KBM-7 (cell line): ENCODE results near the gene TSHZ3.

Experiments
- DNase-seq: peaks from one replicate; pipeline ENCODE4 v3.0.0-alpha.2; 2015
- in situ Hi-C: fragments of 300-500 bp; cut with MboI; formaldehyde crosslinking; loops from 2 replicates; pipeline ENCODE4 v1.14.3; 2020; ENCODE audit warnings: low sequenced_read_pairs, low pct_unique_long_range_greater_than_20kb, mixed read lengths

Gene TSHZ3, protein sequence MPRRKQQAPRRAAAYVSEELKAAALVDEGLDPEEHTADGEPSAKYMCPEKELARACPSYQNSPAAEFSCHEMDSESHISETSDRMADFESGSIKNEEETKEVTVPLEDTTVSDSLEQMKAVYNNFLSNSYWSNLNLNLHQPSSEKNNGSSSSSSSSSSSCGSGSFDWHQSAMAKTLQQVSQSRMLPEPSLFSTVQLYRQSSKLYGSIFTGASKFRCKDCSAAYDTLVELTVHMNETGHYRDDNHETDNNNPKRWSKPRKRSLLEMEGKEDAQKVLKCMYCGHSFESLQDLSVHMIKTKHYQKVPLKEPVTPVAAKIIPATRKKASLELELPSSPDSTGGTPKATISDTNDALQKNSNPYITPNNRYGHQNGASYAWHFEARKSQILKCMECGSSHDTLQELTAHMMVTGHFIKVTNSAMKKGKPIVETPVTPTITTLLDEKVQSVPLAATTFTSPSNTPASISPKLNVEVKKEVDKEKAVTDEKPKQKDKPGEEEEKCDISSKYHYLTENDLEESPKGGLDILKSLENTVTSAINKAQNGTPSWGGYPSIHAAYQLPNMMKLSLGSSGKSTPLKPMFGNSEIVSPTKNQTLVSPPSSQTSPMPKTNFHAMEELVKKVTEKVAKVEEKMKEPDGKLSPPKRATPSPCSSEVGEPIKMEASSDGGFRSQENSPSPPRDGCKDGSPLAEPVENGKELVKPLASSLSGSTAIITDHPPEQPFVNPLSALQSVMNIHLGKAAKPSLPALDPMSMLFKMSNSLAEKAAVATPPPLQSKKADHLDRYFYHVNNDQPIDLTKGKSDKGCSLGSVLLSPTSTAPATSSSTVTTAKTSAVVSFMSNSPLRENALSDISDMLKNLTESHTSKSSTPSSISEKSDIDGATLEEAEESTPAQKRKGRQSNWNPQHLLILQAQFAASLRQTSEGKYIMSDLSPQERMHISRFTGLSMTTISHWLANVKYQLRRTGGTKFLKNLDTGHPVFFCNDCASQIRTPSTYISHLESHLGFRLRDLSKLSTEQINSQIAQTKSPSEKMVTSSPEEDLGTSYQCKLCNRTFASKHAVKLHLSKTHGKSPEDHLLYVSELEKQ

DNA sequence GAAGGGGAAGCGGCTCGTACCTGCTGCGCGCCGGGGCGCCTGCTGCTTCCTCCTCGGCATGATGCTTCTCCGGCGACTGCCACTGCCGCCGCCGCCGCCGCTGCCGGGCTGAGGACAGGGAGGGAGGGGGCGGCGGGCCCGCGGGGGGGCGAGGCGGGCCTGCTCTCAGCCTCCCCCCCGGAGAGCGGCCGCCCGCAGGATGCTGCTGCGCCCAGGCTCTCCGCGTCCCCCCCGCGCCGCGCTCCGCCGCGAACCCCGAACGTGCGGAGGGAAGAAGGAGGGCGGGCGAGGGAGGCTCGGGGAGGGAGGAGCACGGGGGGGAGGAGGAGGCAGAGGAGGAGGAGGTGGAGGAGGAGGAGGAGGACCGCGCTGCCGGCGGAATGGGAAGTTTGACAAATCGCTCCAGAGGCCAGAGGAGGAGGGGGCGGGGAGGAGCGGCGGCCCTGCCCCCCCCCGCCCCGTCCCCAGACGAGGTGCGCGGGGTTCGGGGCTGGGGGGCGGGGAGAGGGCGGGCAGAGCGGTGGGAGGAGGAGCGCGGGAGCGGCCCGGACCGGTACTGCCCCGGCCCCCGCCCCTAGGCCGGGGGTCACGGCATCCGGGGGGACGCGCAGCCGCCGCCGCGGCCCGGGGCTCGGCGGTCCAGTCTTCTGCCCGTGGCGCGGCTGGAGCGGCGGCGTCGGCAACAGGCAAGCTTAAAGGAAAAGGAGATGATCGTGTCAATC lies at the start of gene TSHZ3:
Gene TSHZ3, minus strand, starts transcription at position 277 of the 722 bp plus-strand sequence. Its CDS starts 217 bp downstream, at position 60.
- in situ Hi-C loops: no loop called here
- peak; percentile 62 for DNase-seq

DNA sequence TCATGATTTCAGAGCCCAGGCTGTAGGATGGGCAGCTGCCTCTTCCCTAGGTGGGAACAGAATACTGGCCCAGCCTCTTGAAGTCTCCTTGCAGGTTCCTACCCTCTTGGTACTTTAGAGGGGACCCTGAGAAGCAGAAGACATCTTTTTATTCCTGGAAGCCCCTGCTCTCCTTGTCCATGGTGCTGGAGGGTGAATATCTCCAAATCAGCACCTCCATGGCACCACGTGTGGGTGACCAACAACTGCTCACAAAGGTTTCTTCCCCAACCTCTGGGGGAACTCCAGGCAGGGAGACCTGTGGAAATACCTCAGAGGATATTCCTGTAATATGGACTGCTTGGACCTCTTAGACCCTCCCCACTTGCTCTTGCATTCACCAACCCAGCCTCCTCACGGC lies 48.1 kb upstream of the TSHZ3 start:
- no peak for DNase-seq
- in situ Hi-C loops: no loop called here

DNA sequence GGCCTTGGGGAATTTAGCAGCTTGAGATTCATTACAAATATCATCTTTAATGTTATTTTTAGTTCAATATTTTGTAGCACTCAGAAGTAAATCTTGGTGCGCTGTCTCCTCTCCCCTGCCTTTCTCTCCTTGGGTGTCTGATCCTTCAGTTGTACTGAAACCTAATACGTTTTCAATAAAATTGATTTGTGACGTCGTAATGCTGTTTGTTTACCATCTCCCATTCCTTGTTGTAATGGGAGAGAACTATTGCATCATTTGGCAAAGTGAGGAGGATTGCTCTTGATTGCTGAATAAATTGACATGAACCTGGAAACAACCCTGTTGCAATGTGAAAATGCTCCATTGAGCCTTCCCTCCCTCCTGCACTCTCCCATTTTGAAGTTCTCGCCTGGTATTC lies 43.2 kb upstream of the TSHZ3 start:
- in situ Hi-C loops: no loop called here
- no peak for DNase-seq

DNA sequence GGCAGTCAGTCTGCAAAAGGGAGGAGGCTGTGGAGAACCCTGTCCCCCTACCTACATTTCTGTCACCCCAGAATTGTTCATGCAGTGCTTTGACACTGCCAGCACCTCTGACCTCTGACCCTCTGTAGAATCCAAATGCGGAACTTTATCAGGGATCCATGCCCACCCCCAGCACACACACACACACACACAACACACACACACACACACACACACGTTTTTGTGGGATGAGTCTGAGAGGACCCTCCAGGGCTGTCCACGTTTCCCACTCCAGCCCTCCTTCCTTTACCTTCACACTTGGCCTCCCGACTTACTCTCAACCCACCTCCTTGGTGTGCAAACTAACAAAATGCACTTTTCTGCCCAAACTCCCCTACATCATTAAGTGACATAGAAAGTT lies 42.3 kb upstream of the TSHZ3 start:
- in situ Hi-C loops: no loop called here
- DNase-seq: no peak

DNA sequence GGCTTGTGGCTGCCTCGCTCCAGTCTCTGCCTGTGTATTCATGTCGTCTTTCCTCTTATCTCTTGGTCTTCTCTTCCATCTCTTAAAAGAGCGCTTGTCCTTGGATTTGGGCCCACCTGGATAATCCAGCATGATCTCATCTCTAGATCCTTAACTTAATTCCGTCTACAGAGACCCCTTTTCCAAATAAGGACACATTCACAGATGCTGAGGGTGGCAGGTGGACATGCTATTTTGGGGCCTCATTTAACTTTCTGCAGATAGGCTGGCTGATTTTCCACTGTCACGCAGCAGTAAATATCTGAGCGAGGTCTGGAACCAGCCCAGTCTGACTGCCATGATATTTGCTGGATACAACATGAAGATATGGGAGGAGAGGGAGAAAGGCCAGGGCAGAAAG lies 41.5 kb upstream of the TSHZ3 start:
- in situ Hi-C loops: no loop called here
- no peak for DNase-seq

DNA sequence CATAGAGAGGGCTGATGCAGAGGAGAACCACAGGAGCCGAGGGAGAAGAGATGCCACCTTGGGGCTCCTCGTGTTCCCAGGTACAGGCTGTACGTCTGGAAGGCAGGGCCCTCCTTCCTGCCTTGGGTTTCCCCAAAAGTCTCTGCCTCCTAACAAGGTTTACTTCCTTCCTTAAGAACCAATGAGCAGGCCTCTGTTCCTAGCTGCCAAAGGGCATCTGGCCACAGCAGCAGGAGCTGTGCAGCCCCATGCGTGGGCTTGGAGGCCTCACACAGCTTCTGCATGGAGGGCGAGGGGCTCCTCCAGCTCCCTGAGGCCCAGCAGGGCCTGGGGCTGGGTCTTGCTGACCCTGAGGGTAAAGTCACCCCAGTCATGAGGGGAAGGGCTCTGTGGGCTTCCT lies 40.6 kb upstream of the TSHZ3 start:
- in situ Hi-C loops: no loop called here
- DNase-seq: no peak

DNA sequence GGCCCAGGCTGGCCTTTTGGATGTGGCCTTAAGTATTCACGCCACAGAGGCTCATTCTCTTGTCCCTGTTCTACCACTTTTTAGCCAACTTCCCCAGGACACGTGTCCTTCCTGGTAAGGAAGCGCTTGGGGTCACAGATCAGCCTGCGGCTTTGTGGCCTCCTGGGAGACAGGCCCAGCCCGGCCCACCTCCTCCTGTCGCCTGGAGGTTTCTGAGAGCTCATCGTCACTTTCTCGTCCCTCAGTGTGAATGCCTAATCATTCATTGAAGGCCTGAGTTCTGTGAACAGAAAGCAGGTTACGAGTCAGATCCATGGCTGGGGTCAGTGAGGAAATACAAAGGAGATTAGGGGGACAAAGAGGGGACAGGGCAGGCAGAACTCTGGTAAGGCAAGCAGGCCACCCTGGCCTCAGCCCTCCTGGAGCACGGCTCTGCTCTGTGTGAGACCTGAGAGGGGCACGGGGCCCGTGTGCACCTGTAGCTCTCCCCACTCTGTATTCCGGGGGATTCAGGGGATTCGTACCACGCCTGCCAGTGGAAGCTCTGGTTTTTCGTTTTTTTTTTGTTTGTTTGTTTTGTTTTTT lies 38.6 kb upstream of the TSHZ3 start:
- in situ Hi-C loops: no loop called here

DNA sequence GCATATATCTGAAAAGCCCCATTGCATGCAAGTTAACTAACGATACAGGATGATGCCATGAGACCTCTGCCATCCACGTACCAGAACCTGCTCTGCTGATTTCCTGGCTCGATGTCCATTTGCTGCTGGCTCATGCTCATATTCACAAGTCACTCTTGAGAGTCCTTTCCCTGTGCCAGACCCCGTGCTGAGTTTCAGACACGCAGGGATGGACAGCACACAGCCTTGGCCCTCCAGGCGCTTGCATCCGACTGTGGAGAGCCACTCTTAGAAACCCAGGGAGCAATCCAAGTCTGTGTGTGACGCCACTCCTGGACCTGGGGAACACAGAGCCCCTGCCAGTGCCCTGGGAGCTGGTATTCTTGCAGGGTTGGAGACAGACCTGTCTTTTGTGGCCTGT lies 37.6 kb upstream of the TSHZ3 start:
- DNase-seq: no peak
- in situ Hi-C loops: no loop called here

More for the DNA sequence above, 38.6 kb upstream of the TSHZ3 start:
- no peak for DNase-seq

DNA sequence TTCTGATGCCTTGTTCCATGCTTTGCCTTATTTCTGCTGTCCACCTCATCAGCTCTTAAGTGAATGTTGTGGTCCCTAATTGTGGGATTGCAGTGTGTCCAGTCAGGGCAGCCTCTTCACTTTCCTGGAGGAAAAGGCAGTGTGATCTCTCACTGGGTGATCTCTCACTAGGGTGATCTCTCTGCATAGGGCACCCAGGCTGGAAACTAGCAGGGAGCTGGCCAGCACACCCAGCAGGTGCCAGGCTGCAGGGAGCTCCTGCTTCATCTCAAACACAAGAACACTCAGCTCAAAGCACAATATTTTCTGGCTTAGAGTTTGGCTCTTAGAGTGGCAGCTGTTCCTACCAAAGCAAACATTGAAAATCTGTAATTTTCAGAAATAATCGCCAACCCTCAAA lies 36.5 kb upstream of the TSHZ3 start:
- DNase-seq: no peak
- in situ Hi-C loops: no loop called here

DNA sequence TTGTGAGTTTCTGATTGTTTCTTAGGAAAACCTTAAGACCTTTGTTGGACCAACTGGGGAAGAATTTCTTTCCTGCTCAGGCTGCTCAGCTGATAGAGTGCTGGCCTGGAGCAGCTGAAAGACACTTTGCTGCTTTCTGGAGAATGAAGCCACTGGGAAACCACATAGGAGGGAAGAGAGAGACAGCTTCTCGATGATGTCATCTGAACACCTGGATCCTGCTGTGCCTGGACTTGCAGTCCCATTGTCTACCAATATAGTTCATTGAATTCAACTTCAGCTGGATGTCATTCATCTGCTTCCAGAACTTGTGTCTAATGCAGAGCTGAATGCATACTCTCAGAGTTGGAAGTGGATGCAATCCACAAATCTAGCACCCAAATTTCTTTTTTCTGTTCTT lies 34.3 kb upstream of the TSHZ3 start:
- in situ Hi-C loops: no loop called here
- no peak for DNase-seq

DNA sequence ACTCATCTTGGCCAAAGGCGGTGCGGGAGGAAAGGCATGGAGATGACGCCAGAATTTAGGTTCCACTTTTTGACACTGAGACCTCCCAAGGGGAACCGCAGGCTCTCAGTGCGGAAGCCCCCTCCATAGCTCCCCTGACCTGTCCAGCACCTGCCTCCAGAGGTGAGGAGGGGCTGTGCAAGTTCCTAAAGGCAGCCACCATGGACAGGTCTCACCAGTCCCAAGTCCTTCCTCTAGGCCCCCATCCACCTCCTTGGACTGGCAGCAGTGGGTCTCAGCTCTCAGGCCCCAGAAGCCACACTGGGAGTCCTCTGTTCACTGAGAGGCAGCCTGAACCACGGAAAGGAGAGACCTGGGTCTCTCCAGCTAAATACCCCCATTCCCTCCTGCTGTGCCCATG lies 31.6 kb upstream of the TSHZ3 start:
- in situ Hi-C loops: no loop called here
- no peak for DNase-seq

DNA sequence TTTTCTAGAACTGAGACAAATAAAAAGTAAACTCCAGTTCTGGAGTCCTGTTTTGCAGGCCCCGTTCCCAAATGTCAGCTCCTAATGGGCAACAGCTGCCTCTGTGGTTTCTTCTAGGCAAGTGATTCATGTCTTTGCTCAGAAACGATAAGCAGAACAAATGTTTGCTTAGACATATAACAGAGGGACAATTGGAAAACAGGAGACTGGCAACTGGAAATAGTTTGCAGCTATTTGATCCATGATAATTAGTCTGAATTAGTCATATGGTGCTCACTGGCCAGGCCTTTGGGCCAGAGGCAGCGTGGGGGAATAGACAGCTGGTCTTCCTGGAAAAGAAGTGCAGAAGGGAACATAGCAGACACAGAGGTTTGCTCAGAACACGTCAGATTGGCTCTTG lies 29.2 kb upstream of the TSHZ3 start:
- in situ Hi-C loops: no loop called here
- DNase-seq: no peak

DNA sequence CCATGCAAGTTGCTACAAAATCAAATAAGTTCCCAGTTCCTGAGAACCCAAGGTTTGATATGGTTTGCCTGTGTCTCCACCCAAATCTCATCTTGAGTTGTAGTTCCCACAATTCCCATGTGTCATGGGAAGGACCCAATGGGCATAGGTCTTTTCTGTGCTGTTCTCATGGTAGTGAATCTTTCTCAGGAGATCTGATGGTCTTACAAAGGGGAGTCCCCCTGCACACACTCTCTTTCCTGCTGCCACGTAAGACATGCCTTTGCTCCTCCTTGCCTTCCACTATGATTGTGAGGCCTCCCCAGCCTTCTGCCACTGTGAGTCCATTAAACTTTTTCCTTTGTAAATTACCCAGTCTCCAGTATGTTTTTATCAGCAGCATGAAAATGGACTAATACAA lies 28.5 kb upstream of the TSHZ3 start:
- in situ Hi-C loops: no loop called here
- no peak for DNase-seq

DNA sequence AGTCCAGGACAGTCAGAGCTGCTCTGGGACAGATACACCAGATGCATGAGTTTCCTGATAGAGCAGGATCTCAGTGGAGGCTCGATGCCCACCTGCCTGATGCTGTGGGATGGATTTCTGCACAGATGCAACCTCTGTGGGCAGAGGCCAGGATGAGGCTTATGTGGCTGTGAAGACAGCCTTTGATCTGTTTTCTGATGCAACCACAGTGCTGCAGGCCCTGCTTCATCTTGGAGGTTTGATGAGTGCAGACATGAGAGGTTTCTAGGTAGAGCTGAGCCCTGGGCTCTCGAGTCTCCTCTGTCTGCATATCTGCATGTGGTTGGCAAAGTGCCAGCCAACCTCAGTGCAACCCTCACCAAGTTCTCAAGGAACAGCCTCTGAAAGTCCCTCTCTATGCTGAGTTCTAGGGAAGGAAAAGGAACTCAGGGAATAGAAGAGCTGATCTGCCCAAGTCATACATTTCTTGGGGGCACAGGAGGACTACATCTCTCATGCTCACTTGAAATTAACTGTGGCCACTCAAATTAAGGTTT lies 23.1 kb upstream of the TSHZ3 start:
- DNase-seq: no peak
- in situ Hi-C loops: no loop called here

DNA sequence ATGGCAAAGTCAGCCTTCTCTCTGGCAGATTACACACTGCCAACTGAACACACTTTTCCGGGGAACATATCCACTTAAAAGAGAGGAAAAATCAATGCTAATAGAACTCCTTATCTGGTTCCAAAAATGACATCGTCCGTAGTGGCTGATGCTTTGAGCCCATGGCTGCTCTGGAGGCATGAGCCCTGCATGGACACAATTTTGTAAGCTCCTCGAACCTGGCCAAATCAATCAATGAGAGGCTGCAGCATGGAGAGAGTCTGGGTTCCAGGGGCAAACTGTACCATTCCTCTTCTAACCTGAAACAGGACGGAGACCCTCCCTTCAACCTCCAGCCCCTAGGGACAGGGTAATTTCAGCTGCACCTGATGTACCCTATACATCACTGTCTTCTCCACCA lies 21.0 kb upstream of the TSHZ3 start:
- in situ Hi-C loops: no loop called here
- no peak for DNase-seq

DNA sequence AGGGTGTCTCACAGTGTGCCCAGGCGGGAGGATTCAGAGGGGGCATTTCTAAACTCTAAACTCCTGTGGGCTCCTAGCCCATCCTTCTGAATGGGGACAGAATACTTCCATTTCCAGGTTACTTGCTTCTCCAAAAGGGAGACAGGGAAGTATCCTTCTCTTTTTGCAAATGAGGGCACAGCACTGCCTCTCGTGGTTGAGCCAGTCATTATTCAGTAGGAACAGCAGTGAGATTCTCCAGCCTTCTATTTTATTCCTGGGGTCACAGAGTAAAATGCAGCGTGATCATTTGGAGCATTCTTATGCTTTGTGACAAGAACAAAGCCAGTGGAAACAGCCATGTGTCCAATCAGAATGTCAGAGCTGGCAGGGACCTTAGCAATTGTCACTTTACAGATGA lies 15.7 kb upstream of the TSHZ3 start:
- DNase-seq: no peak
- in situ Hi-C loops: no loop called here

DNA sequence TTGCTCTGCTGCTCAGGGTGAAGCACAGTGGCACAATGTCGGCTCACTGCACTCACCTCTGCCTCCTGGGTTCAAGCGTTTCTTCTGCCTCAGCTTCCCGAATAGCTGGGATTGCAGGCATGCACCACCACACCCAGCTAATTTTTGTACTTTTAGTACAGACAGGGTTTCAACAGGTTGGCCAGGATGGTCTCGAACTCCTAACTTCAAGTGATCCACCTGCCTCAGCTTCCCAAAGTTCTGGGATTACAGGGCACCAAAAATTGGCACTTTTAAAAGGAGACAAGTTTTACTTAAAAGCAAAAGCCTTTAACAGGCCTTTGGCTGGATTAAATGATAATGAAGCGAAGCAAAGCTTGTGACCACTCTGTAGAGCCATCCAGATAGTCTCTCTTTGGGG lies 12.5 kb upstream of the TSHZ3 start:
- in situ Hi-C loops: no loop called here
- no peak for DNase-seq

DNA sequence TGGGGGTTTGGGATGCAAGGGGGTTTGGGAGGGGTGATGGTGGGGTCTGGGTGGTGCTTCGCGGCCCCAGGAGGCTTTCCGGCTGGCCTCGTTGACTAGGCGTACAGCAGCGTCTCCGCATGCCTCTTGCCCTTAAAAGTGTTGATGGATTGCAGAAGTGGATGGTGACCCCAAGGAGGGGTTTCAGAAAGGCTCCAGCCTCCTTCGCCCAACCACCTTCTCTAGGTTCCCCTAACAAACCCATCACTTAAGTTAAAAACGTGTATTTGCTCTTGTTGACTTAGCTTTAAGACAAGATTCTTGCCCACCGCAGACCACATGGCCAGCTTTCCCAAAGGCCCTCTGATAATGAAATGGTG lies 8.1 kb upstream of the TSHZ3 start:
- DNase-seq: no peak
- in situ Hi-C loops: no loop called here
